Measurements from ENCODE around the gene UCP3. TPM values are rescaled to one million over a fixed set of nuclear protein-coding genes. Genes with fewer than 3 reads are reported as not detected.

The UCP3 gene
- total and polyA plus RNA-seq, 3 experiments from 2014 or later = 0.36 to 2.9 (median 2.8) TPM

DNA sequence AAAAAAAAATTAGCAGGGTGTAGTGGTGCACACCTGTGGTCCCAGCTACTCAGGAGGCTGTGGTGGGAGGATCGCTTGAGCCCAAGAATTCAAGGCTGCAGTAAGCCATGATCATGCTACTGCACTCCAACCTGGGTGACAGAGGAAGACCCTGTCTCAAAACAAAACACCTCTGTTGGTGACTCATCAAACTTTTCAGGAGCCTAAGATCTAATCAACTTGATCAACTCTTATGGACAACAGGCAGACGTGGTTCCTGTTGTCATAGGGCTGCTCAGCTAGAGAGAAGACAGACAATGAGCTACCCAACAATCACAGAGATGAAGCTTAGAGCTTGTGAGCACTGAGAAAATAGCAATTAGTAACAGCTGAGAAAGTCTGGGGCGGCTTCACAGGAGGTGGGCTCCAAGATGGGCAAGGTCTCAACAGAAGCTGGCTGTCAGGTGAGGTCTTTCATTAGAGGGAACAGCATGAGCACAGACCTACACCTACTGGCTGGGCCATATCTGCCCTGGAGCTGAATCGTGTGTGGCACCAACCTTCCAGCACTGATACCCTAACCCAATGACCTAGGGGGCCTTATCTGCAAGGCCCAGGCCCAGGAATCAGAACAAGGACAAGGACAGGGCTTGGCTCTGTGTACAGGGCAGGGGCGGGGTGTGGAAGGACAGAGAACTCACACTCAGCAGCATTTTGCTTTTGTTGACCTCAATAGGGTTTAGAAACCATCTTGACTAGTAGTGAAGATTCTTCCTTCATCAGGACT is 7.2 kb upstream of the UCP3 start:
- peaks cover 84% of the 10 kb centered on the region for H3K4me1 ChIP-seq (ENCODE audit: insufficient read depth, low read length)
- no peak overlapping the region for H3K4me3 Mint-ChIP-seq
- no peaks in the 10 kb centered on the region for H3K9me3 ChIP-seq (ENCODE audit: low read length)
- no peaks in the 10 kb centered on the region for H3K27me3 Mint-ChIP-seq
- no peaks in the 10 kb centered on the region for H3K27me3 ChIP-seq (ENCODE audit: insufficient read depth, low read length, poor library complexity, severe bottlenecking)
- no peak overlapping the region for H3K27ac ChIP-seq (ENCODE audit: low read depth, low read length)
- no peaks in the 10 kb centered on the region for H3K9me3 Mint-ChIP-seq
- DNase-seq = no peak
- POLR2A ChIA-PET = interaction anchor here (0.6 to 1.0 kb wide), 3 partner anchors 11 to 47 kb away, joined by 3 to 5 read pairs (median 3); no protein-coding TSS in a partner anchor
- CTCF ChIA-PET = no interaction called here
- peak overlapping the region in 6 of 8 donors; percentile 18 to 87 (median 54) for H3K27ac Mint-ChIP-seq
- H3K36me3 ChIP-seq (ENCODE audit: insufficient read depth, low read length) = no peaks in the 10 kb centered on the region
- H3K4me3 ChIP-seq (ENCODE audit: low read length) = no peak overlapping the region
- H3K36me3 Mint-ChIP-seq = peaks cover 8 to 30% (median 12%) of the 10 kb centered on the region in 3 donors
- peaks cover 44 to 70% (median 59%) of the 10 kb centered on the region in 3 donors for H3K4me1 Mint-ChIP-seq

DNA sequence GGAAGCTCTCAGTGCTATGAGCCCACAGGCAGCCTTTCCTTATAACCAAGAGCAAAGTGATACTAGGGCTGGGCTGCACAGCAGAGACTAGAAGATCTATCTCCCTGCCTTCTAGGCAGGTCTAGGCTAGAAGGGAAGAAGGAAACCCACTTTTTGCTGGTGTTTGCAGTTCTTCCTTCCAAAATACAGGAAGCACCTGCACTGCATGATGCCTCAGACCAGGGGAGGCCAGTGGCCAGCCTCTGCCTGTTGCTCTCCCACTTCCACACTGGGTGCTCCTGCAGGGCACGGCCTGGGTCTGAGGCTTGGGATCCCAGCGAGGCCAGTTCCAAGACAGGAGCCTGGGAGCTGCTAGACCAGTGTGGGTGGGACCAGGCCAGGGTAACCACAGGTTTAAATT is 6.0 kb upstream of the UCP3 start:
- no peaks in the 10 kb centered on the region for H3K9me3 Mint-ChIP-seq
- POLR2A ChIA-PET = interaction anchor here (0.8 to 1.0 kb wide), 3 partner anchors 10 to 46 kb away, joined by 3 to 4 read pairs (median 3); no protein-coding TSS in a partner anchor
- H3K27ac Mint-ChIP-seq = peak overlapping the region in 6 of 8 donors; percentile 12 to 85 (median 63)

DNA sequence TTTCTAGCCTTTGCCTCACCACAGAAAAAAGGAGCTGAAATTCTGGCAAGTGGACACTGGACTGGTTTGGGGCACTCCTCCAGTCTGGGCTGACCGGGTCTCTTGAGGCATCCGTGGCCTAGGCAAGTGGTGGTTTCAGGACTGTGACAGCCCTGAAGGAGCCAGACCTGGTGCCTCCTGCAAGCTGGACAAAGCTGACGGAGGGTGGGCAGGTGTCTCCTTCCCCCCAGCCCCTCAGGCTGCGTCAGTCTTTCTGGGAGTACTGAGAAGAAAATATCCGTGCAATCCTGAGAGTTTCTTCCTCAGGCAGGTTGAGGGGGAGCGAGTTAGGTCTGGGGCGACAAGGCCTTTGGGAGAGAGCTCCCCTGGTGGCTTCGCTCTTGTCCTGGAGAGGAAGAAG is 4.3 kb upstream of the UCP3 start:
- no peak for DNase-seq
- no peaks in the 10 kb centered on the region for H3K9me3 ChIP-seq (ENCODE audit: low read length)
- no peak overlapping the region for H3K4me3 ChIP-seq (ENCODE audit: low read length)
- no peaks in the 10 kb centered on the region for H3K27me3 ChIP-seq (ENCODE audit: insufficient read depth, low read length, poor library complexity, severe bottlenecking)
- H3K36me3 ChIP-seq (ENCODE audit: insufficient read depth, low read length) = no peaks in the 10 kb centered on the region
- CTCF ChIA-PET = interaction anchor here (0.9 to 1.2 kb wide), 2 partner anchors 16 to 17 kb away, joined by 3 to 4 read pairs; no protein-coding TSS in a partner anchor
- no peaks in the 10 kb centered on the region for H3K9me3 Mint-ChIP-seq
- POLR2A ChIA-PET = no interaction called here
- peaks cover 0 to 2% of the 10 kb centered on the region in 2 donors for H3K27me3 Mint-ChIP-seq
- H3K36me3 Mint-ChIP-seq = peaks cover 8 to 28% (median 14%) of the 10 kb centered on the region in 3 donors
- no peak overlapping the region for H3K27ac ChIP-seq (ENCODE audit: low read depth, low read length)
- peaks cover 67 to 89% (median 87%) of the 10 kb centered on the region in 3 donors for H3K4me1 Mint-ChIP-seq
- H3K4me3 Mint-ChIP-seq = no peak overlapping the region
- peaks cover 82% of the 10 kb centered on the region for H3K4me1 ChIP-seq (ENCODE audit: insufficient read depth, low read length)
- H3K27ac Mint-ChIP-seq = peak overlapping the region in 4 of 8 donors; percentile 42 to 96 (median 78)

More for the DNA sequence above, 6.0 kb upstream of the UCP3 start:
- H3K4me1 Mint-ChIP-seq = peaks cover 57 to 82% (median 71%) of the 10 kb centered on the region in 3 donors
- DNase-seq = no peak
- Histone ChIP-seq H3K4me3 (ENCODE audit: low read length) (no peak overlapping the region), H3K36me3 (ENCODE audit: insufficient read depth, low read length) (no peaks in the 10 kb centered on the region), H3K27ac (ENCODE audit: low read depth, low read length) (no peak overlapping the region), H3K27me3 (ENCODE audit: insufficient read depth, low read length, poor library complexity, severe bottlenecking) (no peaks in the 10 kb centered on the region), H3K4me1 (ENCODE audit: insufficient read depth, low read length) (peaks cover 84% of the 10 kb centered on the region), H3K9me3 (ENCODE audit: low read length) (no peaks in the 10 kb centered on the region)
- CTCF ChIA-PET = interaction anchor here (1.3 kb wide), 1 partner anchor 10 kb away, joined by 4 read pairs; no protein-coding TSS in a partner anchor
- H3K36me3 Mint-ChIP-seq = peaks cover 8 to 30% (median 12%) of the 10 kb centered on the region in 3 donors
- H3K4me3 Mint-ChIP-seq = no peak overlapping the region
- H3K27me3 Mint-ChIP-seq = peaks cover 0 to 2% of the 10 kb centered on the region in 2 donors

DNA sequence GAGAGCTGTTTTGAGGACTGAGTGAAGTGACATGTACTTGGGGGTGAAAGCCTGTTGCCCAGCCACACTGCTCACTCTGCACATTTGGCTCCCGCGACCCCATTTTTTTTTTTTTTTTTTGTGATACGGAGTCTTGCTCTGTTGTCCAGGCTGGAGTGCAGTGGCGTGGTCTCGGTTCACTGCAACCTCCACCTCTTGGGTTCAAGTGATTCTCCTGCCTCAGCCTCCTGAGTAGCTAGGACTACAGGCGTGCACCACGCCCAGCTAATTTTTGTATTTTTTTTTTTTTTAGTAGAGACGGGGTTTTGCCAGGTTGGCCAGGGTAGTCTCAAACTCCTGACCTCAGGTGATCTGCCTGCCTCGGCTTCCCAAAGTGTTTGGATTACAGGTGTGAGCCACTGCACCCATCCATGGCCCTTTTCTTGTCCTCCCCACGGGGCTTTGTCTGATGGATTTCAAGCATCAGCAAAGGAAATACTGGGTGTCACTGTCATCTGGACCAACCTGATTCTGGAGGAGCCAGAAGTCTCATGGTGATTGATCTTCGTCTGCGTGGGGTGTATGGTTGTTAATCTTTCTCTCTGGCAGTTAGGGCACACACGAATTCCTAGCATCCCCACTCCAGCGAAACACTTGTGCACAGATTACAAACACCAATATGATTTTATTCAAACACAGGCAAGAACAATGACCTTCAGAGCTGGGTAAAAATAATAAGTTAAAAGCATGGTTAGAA is 3.4 kb upstream of the UCP3 start:
- Histone ChIP-seq H3K4me1 (ENCODE audit: insufficient read depth, low read length) (peaks cover 90% of the 10 kb centered on the region), H3K36me3 (ENCODE audit: insufficient read depth, low read length) (no peaks in the 10 kb centered on the region), H3K27ac (ENCODE audit: low read depth, low read length) (peak overlapping the region; percentile 54), H3K9me3 (ENCODE audit: low read length) (no peaks in the 10 kb centered on the region), H3K4me3 (ENCODE audit: low read length) (peak overlapping the region; percentile 38), H3K27me3 (ENCODE audit: insufficient read depth, low read length, poor library complexity, severe bottlenecking) (no peaks in the 10 kb centered on the region)
- peaks cover 75 to 96% (median 92%) of the 10 kb centered on the region in 3 donors for H3K4me1 Mint-ChIP-seq
- ChIA-PET CTCF (interaction anchor here (0.7 to 1.5 kb wide), 4 partner anchors 9 to 414 kb away, joined by 3 to 4 read pairs (median 3); no protein-coding TSS in a partner anchor), POLR2A (interaction anchor here (0.6 to 2.0 kb wide), 5 partner anchors 15 to 39 kb away, joined by 4 to 9 read pairs (median 6); no protein-coding TSS in a partner anchor)
- peaks cover 0 to 2% of the 10 kb centered on the region in 2 donors for H3K27me3 Mint-ChIP-seq
- no peaks in the 10 kb centered on the region for H3K9me3 Mint-ChIP-seq
- peaks cover 8 to 24% (median 13%) of the 10 kb centered on the region in 3 donors for H3K36me3 Mint-ChIP-seq
- no peak for DNase-seq
- H3K4me3 Mint-ChIP-seq = peak overlapping the region in 6 of 7 donors; percentile 38 to 84 (median 60)
- peak overlapping the region; percentile 85 to 98 (median 91) for H3K27ac Mint-ChIP-seq

DNA sequence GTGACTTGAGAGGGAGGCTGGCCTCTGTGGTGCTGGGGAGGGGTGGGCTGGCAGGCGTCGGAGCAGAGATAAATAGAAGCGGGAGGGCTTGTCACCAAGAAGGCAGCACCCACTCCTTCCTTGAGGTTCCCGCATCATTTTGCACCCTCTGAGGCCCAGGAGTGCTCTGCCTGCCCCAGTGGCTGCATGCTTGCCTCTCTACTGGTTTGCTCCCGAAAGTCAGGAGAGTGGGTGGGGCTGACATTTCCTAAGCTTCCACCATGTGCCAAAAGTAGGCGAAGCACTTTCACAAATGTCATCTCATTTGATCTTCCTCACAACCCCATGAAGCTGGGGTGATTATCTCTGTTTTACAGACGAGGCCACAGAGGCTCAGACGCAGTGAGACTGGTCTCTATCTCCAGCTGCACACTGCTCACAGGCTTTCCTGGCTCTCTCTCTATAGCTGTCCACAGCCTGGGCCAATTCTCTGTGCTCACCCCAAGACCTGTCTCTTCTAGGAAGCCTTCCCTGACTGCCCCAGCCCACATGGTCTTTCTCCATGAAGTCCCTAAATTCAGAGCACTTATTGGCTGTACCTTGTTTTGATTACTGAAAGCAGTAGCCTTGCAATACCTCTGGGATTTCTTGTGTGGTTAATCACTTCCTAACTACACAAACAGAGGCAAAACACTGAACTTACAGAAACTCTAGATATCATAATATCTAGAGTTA is 2.6 kb upstream of the UCP3 start:
- peak overlapping the region; percentile 7 to 84 (median 57) for H3K4me3 Mint-ChIP-seq
- Histone ChIP-seq H3K27me3 (ENCODE audit: insufficient read depth, low read length, poor library complexity, severe bottlenecking) (no peaks in the 10 kb centered on the region), H3K9me3 (ENCODE audit: low read length) (no peaks in the 10 kb centered on the region), H3K27ac (ENCODE audit: low read depth, low read length) (peak overlapping the region; percentile 54), H3K4me3 (ENCODE audit: low read length) (peak overlapping the region; percentile 38), H3K4me1 (ENCODE audit: insufficient read depth, low read length) (peaks cover 97% of the 10 kb centered on the region), H3K36me3 (ENCODE audit: insufficient read depth, low read length) (no peaks in the 10 kb centered on the region)
- peak overlapping the region; percentile 84 to 98 (median 91) for H3K27ac Mint-ChIP-seq
- peaks cover 76 to 95% (median 90%) of the 10 kb centered on the region in 3 donors for H3K4me1 Mint-ChIP-seq
- peak in 2 of 5 donors; percentile 20 to 59 for DNase-seq
- H3K9me3 Mint-ChIP-seq = no peaks in the 10 kb centered on the region
- ChIA-PET POLR2A (interaction anchor here (0.6 to 2.0 kb wide), 5 partner anchors 16 to 39 kb away, joined by 4 to 9 read pairs (median 6); no protein-coding TSS in a partner anchor), CTCF (interaction anchor here (1.0 to 1.5 kb wide), 3 partner anchors 9 to 48 kb away, joined by 3 to 4 read pairs (median 3); no protein-coding TSS in a partner anchor)
- H3K27me3 Mint-ChIP-seq = peaks cover 0 to 2% of the 10 kb centered on the region in 2 donors
- H3K36me3 Mint-ChIP-seq = peaks cover 5 to 16% (median 6%) of the 10 kb centered on the region in 3 donors

DNA sequence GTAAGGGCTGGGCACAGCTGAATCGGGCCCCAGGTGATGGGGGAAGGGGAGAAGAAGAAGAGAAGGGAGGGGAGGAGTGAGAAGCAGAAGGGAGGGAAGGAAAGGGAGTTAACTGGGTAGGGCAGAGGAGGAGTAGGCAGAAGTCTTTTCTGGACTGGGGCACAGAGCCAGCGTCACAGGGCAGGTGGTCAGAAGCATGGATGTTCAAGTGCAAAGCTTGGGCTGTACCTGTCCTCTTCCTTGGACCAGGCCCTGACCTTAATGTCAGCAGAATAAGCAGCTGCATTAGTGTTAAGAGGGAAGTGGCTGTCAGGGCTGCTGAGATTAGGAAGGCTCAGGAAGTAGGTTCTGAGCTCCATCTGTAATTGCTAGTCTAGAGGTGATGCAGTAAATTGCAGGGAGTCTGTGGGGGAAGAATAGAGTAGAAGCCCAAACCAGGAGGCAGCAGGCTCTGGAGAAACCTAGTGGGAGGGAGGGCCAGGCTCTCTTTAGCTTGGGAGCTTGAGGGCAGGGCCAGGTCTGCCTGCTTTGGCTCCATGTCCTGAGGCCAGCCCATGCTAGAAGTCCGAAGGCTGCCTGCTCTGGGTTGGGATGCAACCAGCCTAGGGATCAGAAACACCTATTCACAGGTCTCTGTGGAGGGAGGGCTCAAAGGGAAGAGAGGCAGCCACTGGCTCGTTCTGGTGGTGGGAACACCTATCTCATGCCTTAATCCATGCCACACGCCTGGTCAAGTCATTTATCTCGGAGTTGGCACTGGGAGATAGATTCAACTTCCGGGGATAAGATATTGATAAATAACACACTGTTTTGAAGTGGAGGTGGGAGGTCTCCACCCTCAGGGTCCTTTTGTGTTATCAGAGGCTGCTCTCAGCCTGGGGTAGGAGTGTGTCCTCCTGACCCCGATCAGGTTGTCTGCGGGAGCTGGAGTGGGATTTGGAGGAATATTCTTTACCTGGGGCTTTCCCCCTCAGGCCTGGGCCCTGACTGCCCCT is 1.7 kb upstream of the UCP3 start:
- H3K4me3 Mint-ChIP-seq = peak overlapping the region in 6 of 7 donors; percentile 33 to 84 (median 60)
- peaks cover 80 to 95% (median 90%) of the 10 kb centered on the region in 3 donors for H3K4me1 Mint-ChIP-seq
- peaks cover 0 to 2% of the 10 kb centered on the region in 2 donors for H3K27me3 Mint-ChIP-seq

More for the DNA sequence above, 1.7 kb upstream of the UCP3 start:
- no peak for DNase-seq
- Mint-ChIP-seq H3K9me3 (no peaks in the 10 kb centered on the region), H3K27ac (peak overlapping the region; percentile 84 to 98 (median 91)), H3K36me3 (peaks cover 0 to 9% (median 2%) of the 10 kb centered on the region in 3 donors)
- peaks cover 97% of the 10 kb centered on the region for H3K4me1 ChIP-seq (ENCODE audit: insufficient read depth, low read length)
- ChIA-PET CTCF (interaction anchor here (1.0 to 1.3 kb wide), 2 partner anchors 31 to 44 kb away, joined by 3 to 4 read pairs; no protein-coding TSS in a partner anchor), POLR2A (interaction anchor here (0.8 to 2.0 kb wide), 4 partner anchors 16 to 35 kb away, joined by 3 to 9 read pairs (median 5); no protein-coding TSS in a partner anchor)
- no peaks in the 10 kb centered on the region for H3K36me3 ChIP-seq (ENCODE audit: insufficient read depth, low read length)
- H3K4me3 ChIP-seq (ENCODE audit: low read length) = peak overlapping the region; percentile 9
- no peaks in the 10 kb centered on the region for H3K27me3 ChIP-seq (ENCODE audit: insufficient read depth, low read length, poor library complexity, severe bottlenecking)
- no peaks in the 10 kb centered on the region for H3K9me3 ChIP-seq (ENCODE audit: low read length)
- H3K27ac ChIP-seq (ENCODE audit: low read depth, low read length) = peak overlapping the region; percentile 54
